Peyer's patch (tissue), 4 donors: ENCODE measurements around the gene APOBEC3A. TPM values are rescaled to one million over a fixed set of nuclear protein-coding genes. Genes with fewer than 3 reads are reported as not detected.
A peak's percentile ranks its signal among the peaks of the same experiment; 100 is the strongest.
"Not testable (repeated sequence)": the region's sequence is repeated elsewhere in the genome, so short reads cannot be mapped to it uniquely, and the experiment has no call there.

Experiments used
- DNase-seq, 3 donors: peaks; one replicate each; pipeline ENCODE4 v3.0.0-alpha.2; 2017 to 2019
- H3K27ac ChIP-seq, 4 donors: fragments of 200-600 bp; sonication (generic); one replicate each; pipeline ENCODE4 v1.5.1; 2016 to 2019
- H3K27me3 ChIP-seq, 2 donors: fragments of 200-600 bp; sonication (generic); one replicate each; pipeline ENCODE4 v1.5.1; 2019
- H3K36me3 ChIP-seq, 3 donors: fragments of 200-600 bp; sonication (generic); one replicate each; pipeline ENCODE4 v1.5.1; 2016 to 2019
- H3K4me1 ChIP-seq, 4 donors: fragments of 200-600 bp; sonication (generic); one replicate each; pipeline ENCODE4 v1.5.1; 2016 to 2019
- H3K4me3 ChIP-seq, 4 donors: fragments of 200-600 bp; sonication (generic); 1 replicate in 3 of 4; 2 replicates in 1 of 4; pipeline ENCODE4 v1.5.1; 2016 to 2019; ENCODE audit warnings: mild to moderate bottlenecking in 1 of 4
- H3K9me3 ChIP-seq, 4 donors: fragments of 200-600 bp; sonication (generic); one replicate each; pipeline ENCODE4 v1.5.1; 2016 to 2019; ENCODE audit warnings: mild to moderate bottlenecking in 1 of 4
- POLR2A ChIP-seq, 2 donors: fragments of 450-650 bp; IDR thresholded peaks; one replicate each; pipeline ENCODE4 v1.5.1; 2017; ENCODE audit warnings: antibody characterized with exemption in 2 of 2, mild to moderate bottlenecking in 2 of 2, moderate library complexity in 2 of 2
- total RNA-seq, 4 donors: library from RNA; depleted of rRNA; stranded (reverse); fragments of >200 nt; gene quantifications; one replicate each; pipeline ENCODE4 v1.1.0, GENCODE V29; 2016
- TF ChIP-seq, protein P1 (sequence below), 6 experiments: fragments of 450-650 bp in 4 of 6; fragments of 200-600 bp in 2 of 6; sonication (generic) in 1 of 6; IDR thresholded peaks; one replicate each; pipeline ENCODE4 v1.5.1; 2017 to 2019; ENCODE audit warnings: antibody characterized with exemption in 6 of 6, mild to moderate bottlenecking in 3 of 6, moderate library complexity in 1 of 6

Gene APOBEC3A
- total RNA-seq, 4 donors from 2014 or later: 9.1 TPM; not detected in 3

DNA sequence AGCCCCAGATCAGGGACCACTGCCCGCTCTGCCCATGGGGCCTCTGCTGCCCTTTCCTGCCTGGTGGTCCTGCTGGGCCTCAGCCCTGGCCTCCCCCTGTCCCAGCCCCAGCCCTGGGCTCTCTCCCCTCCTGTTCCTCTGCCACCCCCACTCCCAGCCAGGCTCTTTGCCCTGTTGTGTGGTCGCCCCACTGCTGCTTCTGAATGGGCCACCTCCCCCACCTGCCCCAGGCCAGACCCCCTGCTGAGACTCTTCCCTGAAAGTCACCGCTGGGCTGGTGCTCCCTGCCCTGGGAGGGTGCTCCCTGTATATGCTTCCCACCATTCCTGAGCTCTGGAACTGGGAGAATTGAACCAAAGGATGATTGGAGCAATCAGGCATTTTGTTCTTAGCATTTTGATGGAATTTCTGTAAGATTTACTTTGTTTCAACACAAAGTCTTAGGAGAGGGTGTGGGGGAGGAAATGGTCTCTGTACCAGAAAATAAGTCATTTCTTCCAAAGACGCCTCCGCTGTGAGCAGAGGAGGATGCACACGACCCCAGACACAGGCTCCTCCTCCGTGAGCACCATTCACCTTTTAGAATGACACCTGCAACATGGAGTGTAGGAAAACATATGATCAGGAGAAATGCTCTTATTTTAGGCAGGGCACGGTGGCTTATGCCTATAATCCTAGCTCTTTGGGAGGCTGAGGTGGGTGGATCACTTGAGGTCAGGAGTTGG is 29.9 kb downstream of the APOBEC3A start:
- TF ChIP-seq POLR2A (IDR thresholded peaks at IDR 0.05): no peak
- H3K9me3 ChIP-seq: no peaks in the 10 kb centered on the region

GRCh38 chr22:38989466-38989865 is 32.1 kb downstream of the APOBEC3A start:
- H3K36me3 ChIP-seq: no peaks in the 10 kb centered on the region

More for the DNA sequence above, 29.9 kb downstream of the APOBEC3A start:
- Histone ChIP-seq H3K27ac (no peak overlapping the region), H3K27me3 (no peaks in the 10 kb centered on the region), H3K36me3 (no peaks in the 10 kb centered on the region), H3K4me3 (no peak overlapping the region), H3K4me1 (peaks cover 0 to 9% (median 5%) of the 10 kb centered on the region in 4 donors)
- no peak for DNase-seq

GRCh38 chr22:38992871-38993371 is 35.5 kb downstream of the APOBEC3A start:
- H3K27me3 ChIP-seq, H3K36me3 ChIP-seq, H3K27ac ChIP-seq, H3K4me1 ChIP-seq, DNase-seq, H3K4me3 ChIP-seq, H3K9me3 ChIP-seq: not testable (repeated sequence)

More at GRCh38 chr22:38989466-38989865, 32.1 kb downstream of the APOBEC3A start:
- Histone ChIP-seq H3K9me3 (no peaks in the 10 kb centered on the region), H3K27ac (no peak overlapping the region), H3K4me1 (peaks cover 0 to 5% (median 0%) of the 10 kb centered on the region in 4 donors), H3K27me3 (no peaks in the 10 kb centered on the region), H3K4me3 (no peak overlapping the region)
- no peak for TF ChIP-seq POLR2A (IDR thresholded peaks at IDR 0.05)
- TF ChIP-seq, protein P1, sequence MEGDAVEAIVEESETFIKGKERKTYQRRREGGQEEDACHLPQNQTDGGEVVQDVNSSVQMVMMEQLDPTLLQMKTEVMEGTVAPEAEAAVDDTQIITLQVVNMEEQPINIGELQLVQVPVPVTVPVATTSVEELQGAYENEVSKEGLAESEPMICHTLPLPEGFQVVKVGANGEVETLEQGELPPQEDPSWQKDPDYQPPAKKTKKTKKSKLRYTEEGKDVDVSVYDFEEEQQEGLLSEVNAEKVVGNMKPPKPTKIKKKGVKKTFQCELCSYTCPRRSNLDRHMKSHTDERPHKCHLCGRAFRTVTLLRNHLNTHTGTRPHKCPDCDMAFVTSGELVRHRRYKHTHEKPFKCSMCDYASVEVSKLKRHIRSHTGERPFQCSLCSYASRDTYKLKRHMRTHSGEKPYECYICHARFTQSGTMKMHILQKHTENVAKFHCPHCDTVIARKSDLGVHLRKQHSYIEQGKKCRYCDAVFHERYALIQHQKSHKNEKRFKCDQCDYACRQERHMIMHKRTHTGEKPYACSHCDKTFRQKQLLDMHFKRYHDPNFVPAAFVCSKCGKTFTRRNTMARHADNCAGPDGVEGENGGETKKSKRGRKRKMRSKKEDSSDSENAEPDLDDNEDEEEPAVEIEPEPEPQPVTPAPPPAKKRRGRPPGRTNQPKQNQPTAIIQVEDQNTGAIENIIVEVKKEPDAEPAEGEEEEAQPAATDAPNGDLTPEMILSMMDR (IDR thresholded peaks at IDR 0.05): no peak
- no peak for DNase-seq

DNA sequence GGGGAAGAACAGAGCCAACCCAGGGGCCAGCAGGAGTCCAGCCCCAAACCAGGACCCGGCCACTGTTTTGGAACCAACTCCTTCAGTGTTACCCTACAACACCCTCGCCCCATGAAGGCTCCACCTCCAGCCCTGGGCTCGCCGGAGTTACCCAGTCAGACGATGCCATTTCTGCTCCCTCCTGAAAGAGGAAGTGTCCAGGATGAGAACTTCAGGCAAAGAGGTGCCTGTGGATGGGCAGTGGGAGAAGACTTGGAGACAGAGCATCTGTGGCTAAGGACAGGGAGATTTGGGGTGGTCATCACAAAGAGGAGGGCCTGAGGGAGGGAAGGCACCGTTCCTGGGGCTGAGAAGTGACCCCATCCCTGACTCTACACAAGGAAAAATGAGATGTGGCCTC is 38.7 kb downstream of the APOBEC3A start:
- peaks cover 0 to 5% (median 0%) of the 10 kb centered on the region in 4 donors for H3K9me3 ChIP-seq
- TF ChIP-seq, protein P1 (IDR thresholded peaks at IDR 0.05): no peak
- no peak for TF ChIP-seq POLR2A (IDR thresholded peaks at IDR 0.05)
- DNase-seq: no peak
- no peak overlapping the region for H3K27ac ChIP-seq
- no peaks in the 10 kb centered on the region for H3K27me3 ChIP-seq
- H3K4me1 ChIP-seq: no peaks in the 10 kb centered on the region
- H3K4me3 ChIP-seq: no peak overlapping the region
- H3K36me3 ChIP-seq: no peaks in the 10 kb centered on the region

- no peak overlapping the region for H3K4me3 ChIP-seq
- no peaks in the 10 kb centered on the region for H3K36me3 ChIP-seq
- peaks cover 0 to 5% (median 0%) of the 10 kb centered on the region in 4 donors for H3K9me3 ChIP-seq
- no peaks in the 10 kb centered on the region for H3K4me1 ChIP-seq
- H3K27me3 ChIP-seq: no peaks in the 10 kb centered on the region
- H3K27ac ChIP-seq: no peak overlapping the region
- TF ChIP-seq POLR2A (IDR thresholded peaks at IDR 0.05): no peak
- TF ChIP-seq, protein P1 (IDR thresholded peaks at IDR 0.05): no peak
- DNase-seq: no peak
Observed at GRCh38 chr22:38997518-38997917, 40.1 kb downstream of the APOBEC3A start.

DNA sequence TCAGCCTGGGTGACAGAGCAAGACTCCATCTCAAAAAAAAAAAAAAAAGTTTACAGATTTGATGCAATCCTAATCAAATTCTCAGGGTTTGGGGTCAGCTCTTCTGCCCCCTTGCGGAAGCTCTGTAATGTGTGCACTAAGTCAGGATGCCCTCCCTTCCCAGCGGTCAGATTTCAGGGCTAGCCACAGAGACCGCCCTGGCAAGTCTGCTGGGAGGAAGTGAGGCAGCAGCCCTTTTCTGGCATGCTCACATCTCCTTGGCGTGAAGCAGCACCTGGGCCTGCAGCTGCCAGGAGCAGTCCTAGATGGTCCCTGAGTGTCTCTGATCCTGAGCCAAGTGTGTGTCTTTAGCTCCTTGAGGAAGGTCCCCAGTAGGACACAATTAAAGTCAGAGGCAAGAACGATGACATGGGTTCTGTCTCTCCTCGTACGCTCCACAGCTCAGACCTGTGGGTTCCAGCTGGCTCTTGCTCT is 45.8 kb downstream of the APOBEC3A start:
- peak; percentile 63 to 91 (median 79) for DNase-seq
- H3K4me1 ChIP-seq: no peaks in the 10 kb centered on the region
- no peak for TF ChIP-seq POLR2A (IDR thresholded peaks at IDR 0.05)
- TF ChIP-seq, protein P1 (IDR thresholded peaks at IDR 0.05): peak; percentile 51 to 73 (median 71)
- peaks cover 0 to 2% (median 0%) of the 10 kb centered on the region in 4 donors for H3K9me3 ChIP-seq
- H3K27me3 ChIP-seq: no peaks in the 10 kb centered on the region
- H3K36me3 ChIP-seq: no peaks in the 10 kb centered on the region
- H3K27ac ChIP-seq: no peak overlapping the region
- no peak overlapping the region for H3K4me3 ChIP-seq
